ENCODE results near the gene WWP2.
"Not testable (repeated sequence)": the region's sequence is repeated elsewhere in the genome, so short reads cannot be mapped to it uniquely, and the experiment has no call there.

The WWP2 gene

DNA sequence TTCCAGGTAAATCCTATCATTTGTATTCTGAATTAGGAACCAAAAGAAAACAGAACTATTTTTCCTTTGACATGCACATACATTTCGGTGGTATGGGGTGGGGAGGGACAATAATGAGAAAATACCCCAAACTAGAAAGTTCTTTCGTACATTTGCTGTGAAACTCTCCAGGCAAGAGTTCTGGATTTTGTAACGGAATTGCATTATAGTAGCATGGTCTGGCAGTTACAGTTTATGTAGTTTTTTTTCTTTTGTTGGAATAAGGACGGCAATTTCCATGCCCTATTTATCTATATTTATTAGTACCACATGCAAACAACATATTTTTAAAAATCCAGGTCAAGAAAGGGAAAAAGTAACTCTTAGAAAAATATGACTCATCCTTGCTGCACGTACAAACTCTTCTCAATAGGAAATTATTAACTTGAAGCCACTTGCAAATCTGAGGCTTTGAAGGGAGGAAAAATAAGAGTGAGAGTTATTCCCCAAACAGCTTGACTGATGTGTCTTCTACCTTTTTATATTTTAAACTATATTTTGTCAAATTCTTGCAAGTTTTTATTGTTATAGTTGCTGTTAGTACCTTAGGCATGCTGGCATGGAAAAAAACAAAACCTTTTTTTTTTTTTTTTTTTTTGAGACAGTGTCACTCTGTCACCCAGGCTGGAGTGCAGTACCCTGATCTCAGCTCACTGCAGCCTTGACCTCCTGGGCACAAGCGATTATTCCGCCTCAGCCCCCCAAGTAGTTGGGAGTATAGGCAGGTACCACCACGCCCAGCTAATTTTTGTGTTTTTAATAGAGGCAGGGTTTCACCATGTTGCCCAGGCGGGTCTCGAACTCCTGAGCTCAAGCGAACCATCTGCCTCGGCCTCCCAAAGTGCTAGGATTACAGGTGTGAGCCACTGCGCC lies 69.3 kb downstream of the WWP2 start:
- no peak for DNase-seq (ENCODE audit: low read depth)

DNA sequence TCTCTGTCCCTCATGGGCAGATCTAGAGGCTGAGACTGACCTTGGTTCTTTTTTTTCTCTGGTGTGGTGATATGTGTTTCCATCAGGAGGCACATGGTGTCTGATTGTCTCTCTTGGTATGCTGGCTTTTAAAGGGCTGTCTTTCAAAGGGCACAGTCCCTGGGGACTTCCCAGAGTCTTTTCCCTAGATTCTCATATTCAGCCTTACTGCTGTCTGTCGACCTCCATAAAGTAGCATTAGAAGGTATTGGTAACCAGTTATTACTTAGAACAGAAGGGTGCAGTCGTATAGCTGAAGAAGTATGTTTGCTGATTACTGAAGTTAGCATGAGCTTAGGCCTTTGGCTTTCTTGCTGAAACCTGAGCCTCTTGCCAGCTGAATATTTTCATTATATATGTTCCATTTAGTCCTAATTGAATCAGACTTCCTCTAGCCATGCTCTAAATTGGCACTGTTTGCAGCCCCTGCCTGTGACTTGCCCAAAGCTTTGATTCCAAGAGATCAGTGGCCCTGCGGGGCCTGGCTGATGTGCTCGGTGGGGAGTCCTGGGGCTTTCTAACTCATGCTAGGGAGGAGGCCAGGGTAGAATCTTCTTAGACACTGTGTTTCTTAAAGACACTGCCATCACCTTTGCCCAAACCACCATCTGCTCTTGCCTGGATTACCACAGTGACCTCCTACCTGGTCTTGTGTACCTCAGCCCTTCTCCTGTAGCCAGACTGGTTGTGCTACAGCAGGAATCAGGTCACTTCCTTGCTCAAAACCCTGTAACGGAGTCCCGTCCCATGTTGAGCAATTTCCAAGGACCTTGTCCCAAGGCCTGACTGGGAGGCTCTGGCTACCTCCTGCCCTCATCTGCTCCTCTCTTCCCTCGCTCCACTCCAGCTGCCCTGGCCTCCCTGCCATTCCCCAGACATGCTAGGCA lies 71.5 kb downstream of the WWP2 start:
- no peak for DNase-seq (ENCODE audit: low read depth)

DNA sequence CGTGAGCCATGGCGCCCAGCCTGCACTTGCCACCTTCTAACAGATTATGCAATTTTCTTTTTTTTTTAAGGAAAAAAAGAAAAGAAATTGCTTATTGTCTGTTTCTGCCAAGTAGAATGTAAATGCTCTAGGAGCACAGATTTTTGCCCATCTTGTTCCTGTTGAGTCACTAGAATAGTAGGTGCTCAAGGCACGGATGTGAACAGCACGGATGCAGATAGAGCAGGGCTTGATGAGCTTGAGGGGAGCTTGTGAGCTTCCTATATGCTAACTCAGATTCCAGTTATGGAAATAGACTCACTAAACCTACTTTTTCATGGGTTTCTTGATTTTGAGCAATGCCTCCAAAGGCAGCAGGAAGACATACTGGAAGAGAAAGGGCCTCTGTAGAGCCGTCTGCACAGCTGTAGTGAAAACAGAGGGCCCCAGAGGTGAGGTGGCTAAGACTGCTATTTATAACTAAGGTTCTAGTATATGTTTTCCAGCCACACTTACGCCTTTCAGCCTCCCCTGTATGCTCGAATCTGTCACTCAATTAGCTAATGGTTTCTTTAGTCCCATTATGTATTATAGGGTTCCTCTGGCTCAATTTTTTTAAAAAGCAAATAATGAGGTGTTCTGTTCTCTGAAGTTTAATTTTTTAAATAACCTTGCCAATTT lies 72.8 kb downstream of the WWP2 start:
- no peak for DNase-seq (ENCODE audit: low read depth)

DNA sequence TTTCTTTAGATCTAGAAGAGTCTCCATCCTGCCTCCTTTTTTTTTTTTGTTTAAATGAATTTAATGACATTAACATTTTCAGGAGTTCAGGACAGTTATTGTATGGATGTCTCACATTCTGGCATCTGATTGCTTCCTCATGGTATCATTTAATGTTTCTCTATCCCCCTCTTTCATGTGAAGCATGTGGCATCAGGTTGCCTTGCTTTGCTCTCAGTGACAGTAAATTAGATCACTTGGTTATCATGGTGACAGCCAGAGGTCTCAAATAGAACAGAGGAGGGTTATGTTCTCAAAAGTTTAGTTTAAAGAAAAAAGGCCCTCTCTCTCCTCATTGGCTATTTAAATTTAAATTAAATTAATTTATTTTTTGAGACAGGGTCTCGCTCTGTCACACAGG lies 74.1 kb downstream of the WWP2 start:
- no peak for DNase-seq (ENCODE audit: low read depth)

DNA sequence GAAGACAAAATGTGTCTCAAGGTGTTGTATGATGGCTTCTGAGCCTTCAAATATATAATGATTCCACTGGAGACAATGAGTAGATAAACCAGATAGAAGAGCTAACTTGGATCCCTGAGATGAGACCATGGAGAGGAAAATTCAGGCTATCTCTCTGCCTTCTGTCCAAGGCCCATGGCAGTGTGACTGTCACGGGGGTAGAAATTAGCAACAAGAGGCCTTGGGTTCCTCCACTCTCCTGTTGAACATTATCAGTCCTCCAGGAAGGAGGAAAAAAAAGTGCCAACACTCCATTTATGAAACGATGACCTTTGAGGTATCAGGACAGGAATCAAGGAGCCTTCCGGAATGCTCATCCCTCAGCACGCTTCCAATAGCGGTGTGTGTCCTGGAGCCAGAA lies 75.2 kb downstream of the WWP2 start:
- no peak for DNase-seq (ENCODE audit: low read depth)

DNA sequence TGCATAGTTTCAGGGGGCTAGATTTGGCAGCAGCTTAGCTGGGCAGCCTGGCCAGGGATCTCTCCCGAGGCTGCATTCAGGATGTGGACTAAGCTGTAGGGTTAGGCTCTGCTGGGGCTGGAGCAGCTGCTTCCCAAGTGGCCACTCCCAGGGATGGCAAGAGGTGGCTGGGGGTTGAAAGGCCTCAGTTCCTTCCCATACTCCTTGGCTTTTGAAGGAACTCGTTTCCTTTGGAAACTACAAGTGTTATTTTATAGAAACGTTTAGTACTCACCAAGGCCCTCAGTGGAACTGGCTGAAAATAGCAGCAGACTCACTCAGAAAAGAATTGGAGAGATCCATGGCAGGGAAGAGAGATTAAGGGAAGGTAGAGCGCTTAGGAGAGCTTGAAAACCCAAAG lies 76.4 kb downstream of the WWP2 start:
- no peak for DNase-seq (ENCODE audit: low read depth)

DNA sequence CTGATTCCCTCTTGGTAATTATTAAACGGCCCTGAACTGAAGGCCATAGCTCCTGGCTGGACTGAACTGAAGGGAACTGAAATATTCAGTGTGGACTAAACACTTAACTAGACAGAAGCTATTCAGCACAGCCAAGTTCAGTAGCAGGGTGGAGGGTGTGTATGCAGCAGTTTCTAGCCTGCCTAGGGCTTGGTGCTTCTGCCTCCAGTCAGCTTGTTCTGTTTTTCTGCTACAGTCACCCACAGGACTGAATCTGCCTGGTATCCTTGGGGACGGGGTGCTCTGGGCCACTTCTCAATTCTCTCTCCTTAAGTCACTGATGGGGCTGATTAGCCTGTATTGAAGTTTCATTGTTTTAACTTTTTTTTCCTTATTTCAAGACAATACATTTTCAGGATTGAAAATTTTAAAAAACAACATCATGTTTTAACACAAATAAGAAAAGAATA lies 77.1 kb downstream of the WWP2 start:
- DNase-seq (ENCODE audit: low read depth), result no peak

DNA sequence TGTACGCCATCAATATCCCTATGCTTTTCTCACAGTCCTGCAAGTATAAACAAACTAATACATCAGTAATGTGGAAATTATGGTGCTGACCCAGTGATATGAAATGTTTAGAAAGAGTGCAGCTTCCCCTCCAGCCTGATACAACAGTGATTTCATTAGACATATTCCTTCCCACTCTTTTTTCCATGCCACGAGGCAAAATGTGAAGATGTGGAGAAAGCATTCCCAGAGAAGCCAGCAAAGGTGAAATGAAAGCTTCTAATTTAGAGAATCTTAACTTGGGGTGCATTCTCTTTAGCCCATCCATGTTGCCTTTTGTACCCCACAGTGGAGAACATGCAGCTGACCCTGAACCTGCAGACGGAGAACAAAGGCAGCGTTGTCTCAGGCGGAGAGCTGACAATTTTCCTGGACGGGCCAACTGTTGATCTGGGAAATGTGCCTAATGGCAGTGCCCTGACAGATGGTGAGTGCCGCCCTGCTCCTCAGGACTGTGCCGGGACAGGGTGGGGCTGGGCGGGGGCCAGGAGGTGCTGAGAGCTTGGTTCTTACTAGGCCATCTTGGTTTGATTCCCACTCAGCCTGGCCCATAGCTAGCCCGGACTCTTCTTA lies 77.8 kb downstream of the WWP2 start:
- DNase-seq (ENCODE audit: low read depth), result no peak

DNA sequence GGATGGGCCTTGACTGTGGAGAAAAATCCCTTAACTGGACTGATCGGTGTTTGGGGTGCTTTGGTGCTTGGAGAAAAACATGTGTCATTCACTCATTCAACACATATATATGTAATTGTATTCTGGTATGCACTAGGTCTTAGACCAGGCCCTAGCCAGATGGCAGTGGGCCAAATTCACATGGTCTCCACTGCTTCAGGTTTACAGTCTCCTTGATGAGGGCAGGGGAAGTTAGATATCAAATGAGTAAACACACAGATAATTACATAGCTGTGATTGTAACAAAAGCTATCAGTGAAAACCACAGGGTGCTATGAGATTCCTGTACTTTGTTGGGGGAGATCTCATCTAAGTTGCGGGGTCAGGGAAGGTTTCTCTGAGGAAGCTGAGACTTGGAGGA lies 78.8 kb downstream of the WWP2 start:
- DNase-seq (ENCODE audit: low read depth), result no peak

DNA sequence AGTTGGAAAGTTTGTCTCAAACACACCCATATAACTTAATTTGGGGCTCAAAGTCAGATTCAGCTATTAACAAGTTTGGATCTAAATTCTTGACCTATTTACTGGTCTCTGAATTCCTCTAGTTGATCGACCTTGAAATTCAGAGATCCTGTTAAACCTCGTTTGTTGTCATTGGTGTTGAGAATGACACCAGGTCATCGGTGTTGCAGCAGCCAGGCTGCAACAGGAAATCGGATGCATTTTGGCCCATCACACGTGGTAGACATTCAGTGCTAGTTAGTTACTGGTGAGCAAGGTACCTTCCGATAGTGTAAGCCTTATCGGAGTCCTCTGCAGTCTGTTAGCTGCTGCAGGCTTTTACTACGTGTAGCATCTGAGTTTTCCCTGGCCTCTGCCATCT lies 82.3 kb downstream of the WWP2 start:
- DNase-seq (ENCODE audit: low read depth), result no peak

DNA sequence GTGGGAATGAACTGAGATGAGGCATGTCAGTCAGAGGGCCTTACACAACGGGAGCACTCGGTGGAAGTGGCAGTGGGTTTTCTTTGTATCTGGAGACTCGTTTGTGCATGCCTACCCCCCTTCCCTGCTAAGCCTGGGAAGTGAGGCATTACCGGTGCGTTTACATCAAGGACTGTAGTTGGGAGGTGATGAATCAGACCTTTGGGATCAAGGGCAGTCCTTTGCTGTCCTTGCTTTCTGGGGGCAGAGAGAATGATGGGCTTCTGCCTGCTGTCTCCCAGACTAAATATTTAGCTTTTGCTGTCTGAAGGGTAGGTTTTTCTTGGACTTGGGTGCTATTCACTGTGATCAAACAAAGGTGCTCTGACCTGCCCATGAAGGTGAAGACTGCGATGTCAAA lies 83.0 kb downstream of the WWP2 start:
- DNase-seq (ENCODE audit: low read depth), result no peak

DNA sequence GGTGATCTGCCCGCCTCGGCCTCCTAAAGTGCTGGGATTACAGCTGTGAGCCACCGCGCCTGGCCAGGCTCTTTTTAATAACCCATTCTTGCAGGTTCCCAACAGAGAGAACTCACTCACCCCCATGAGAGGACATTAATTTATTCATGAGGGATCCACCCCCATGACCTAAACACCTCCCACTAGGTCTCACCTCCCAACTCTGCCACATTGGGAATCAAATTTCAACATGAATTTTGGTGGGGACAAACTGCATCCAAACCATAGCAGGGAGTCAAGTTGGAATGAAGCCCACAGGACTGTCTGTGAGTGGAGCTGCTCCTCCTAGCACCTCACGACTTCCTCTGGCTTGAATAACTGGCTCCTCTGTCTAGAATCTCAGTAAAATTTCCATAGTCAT lies 85.5 kb downstream of the WWP2 start:
- no peak for DNase-seq (ENCODE audit: low read depth)

DNA sequence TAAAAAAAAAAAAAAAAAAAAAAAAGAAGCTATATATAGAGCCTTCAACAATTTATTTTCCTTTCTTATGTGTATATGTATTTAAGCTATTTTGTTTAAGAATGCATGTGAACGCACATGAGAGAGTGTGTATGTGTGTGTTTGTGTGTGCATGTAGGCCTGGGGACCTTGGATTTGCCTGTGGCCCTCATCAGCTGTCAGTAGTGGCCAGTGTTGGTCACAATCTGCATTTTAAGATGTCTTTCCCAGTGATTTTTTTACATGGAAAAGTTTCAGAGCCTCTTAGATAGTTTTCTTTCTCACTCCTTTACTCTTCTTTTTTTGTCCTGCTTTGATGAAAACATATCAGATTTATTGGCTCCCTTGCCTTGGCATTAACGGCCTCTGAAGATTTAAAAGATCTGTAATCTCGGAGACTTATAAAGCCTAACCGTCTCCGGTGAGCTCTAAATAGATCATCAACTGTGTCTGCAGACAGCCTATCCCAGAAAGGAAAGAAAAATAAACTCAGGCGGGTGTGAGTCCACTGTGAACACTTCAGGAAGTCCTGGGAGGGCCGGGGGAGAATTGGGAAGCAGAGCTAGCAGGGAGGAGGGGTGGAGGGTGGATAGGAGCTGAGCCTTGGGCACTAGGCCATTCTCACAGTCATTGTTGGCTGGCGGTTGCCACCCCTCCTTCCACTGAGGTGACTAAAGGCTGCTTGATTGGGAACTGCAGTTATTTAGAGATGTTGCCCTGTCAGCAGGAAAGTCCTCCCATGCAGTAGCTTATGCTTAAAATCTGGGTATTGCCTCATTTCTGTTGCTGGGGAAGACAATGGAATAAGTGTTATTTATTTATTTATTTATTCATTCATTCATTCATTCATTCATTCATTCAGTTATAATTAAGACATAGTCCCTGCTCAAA lies 86.8 kb downstream of the WWP2 start:
- no peak for DNase-seq (ENCODE audit: low read depth)

DNA sequence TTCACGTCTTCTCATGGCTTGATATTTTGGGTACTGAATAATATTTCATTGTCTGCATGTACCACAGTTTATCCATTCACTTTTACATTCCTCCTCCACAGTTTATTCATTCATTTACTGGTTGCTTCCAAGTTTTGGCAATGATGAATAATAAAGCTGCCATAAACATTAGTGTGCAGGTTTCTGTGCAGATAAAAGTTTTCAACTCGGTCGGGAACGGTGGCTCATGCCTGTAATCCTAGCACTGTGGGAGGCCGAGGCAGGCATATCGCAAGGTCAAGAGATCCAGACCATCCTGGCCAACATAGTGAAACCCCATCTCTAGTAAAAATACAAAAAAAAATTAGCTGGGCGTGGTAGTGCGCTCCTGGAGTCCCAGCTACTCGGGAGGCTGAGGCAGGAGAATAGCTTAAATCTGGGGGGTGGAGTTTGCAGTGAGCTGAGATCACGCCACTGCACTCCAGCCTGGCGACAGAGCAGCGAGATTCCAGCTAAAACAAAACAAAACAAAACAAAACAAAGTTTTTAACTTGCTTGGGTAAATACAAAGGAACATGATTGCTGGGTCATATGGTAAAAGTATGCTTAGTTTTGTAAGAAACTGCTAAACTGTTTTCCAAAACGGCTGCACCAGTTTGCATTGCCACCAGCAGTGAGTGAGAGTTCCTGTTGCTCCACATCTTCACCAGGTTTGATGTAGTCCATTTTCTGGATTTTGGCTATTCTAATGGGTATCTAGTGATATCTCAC lies 89.5 kb downstream of the WWP2 start:
- no peak for DNase-seq (ENCODE audit: low read depth)

DNA sequence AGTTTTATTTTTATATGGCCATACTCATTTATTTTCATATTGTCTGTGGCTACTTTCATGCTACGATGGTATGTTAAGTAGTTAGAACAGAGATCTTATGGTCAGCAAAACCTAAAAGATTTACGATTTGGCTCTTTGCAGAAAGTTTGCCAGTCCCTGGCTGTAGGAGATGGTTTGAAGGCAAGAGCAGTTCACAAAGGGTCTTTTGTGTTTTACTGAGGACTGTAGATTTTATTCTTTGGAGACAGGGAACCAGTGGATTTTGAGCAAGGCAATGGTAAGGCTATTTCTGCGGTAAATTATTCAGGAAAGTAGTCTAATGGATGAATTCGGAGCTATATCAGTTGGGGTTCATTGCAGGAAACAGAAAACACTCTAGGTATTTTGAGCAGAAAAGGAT lies 90.7 kb downstream of the WWP2 start:
- no peak for DNase-seq (ENCODE audit: low read depth)

DNA sequence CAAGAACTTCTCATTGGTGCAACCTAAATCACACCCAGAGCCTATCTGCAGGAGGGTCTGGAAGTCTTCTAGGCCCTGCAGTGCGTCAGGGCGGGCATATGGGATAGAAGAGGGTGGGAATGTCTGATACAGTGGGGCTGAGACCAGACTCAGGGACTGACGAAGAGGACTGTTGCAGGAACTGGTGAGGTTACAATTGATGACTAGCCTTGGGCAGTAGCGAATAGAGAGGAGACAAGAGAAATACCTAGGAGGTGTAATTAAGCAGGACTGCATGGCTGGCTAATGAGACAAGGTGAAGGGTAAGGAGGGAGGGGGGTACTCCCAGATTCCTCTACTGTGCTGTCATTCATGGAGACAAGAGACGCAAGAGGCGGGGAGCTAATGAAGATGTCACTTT lies 91.3 kb downstream of the WWP2 start:
- DNase-seq (ENCODE audit: low read depth), result no peak

DNA sequence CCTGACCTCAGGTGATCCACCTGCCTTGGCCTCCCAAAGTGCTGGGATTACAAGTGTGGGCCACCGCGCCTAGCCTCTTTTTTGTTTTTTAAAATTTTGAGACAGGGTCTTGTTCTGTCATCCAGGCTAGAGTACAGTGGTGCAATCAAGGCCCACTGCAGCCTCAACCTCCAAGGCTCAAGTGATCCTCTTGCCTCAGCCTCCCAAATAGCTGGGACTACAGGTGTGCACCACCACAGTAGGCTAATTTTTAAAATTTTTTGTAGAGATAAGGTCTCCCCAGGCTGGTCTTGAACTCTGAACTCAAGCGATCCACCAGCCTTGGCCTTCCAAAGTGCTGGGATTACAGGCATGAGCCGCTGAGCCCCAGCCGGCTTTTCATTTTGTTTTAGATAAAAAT lies 92.6 kb downstream of the WWP2 start:
- DNase-seq (ENCODE audit: low read depth), result not testable (repeated sequence)

DNA sequence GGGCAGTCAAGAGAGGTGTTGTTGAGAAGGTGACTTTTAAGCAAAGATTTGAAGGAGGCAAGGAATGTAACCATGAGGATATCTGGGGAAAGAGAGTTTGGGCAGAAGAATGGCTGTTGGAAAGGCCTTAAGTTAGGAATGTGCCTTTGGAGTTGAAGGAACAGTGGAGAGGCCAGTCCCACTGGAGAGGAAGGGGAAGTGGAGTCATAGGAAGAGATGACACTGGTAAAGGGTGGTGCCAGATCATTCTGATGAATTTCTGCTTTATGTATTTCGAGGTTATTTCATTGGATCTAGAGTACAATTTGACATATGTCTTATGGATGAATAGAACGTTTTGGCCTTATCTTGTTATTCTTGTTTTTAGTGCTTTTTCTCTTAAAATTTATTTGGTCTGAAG lies 93.5 kb downstream of the WWP2 start:
- DNase-seq (ENCODE audit: low read depth), result no peak

DNA sequence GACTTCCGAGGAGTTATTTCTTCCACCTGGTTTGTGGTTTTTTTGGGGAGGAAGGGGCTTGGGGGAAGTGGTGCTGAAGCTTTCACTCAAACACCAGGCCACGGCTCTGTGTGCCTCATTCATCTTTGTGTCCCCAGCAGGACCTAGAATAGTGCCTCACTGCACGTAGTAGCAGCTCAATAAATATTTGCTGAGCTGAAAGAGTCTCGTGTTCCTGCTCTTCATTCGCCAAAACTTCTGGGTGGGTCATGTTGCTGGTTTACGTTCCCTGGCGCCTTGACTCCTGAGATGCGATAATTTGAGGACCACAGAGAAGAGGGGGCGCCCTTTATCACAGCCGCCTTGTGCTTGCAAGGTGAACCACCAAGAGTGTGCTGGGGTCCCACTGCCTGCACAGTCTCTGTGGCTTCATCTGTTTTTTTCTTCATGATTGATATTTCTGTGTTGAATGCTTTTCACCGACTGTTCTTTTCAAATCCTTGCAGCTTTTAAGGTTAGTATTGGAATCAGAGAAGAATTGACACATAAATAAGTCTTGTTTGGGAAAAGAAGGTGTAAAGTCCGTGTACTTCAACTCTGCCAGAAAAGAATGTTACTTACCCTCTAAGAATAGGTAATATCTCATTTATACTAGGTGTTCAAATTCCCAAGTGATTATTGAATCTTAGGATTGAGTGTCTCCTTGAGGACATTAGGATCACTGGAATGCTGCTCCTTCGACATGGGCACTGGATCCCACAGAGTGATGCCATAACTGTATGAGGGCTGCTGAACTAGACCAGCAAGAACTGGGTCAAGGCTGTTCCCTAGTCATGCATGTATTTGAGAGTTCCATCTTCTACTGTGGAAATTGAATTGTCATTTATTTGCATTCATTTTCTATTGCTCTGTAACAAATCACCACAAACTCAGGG lies 96.3 kb downstream of the WWP2 start:
- no peak for DNase-seq (ENCODE audit: low read depth)
